HCT116 (cell line): ENCODE results near the gene SART3. TPM values are rescaled to one million over a fixed set of nuclear protein-coding genes. Genes with fewer than 3 reads are reported as not detected.

Experiments used
- ATAC-seq: fragments of 200-7000 bp; cut with Tn5 transposase; 2 replicates; pipeline ENCODE4 v1.9.1; 2020; ENCODE audit warnings: mild to moderate bottlenecking, moderate library complexity
- BruUV-seq: library from RNA; stranded (reverse); fragments of 400-500 nt; replicated peaks from 2 replicates; lab custom pipeline; 2021; lab: Mats Ljungman, UMichigan
- CTCF ChIA-PET: fragments of 300-600 bp; sonication (Branson Sonifier 250); formaldehyde crosslinking; loops from one replicate; lab custom pipeline; 2021; ENCODE audit warnings: antibody characterized with exemption; lab: Charles Lee
- POLR2A ChIA-PET: fragments of 300-600, 350-600 bp; sonication (Branson Sonifier 250); formaldehyde crosslinking; loops from one replicate; lab custom pipeline; 2021; ENCODE audit warnings: antibody characterized with exemption; lab: Charles Lee
- RAD21 ChIA-PET, 2 experiments: fragments of 300-600 bp; sonication (Branson Sonifier 250); formaldehyde crosslinking; loops; one replicate each; lab custom pipeline; 2023; ENCODE audit warnings: low total read pairs in 2 of 2; ENCODE audit not compliant: uncharacterized antibody in 2 of 2, unreplicated experiment in 2 of 2, low non-redundant PET in 1 of 2; lab: Charles Lee
- DNase-seq: peaks from one replicate; pipeline ENCODE4 v3.0.0-alpha.2; 2010; ENCODE audit warnings: low read depth, low spot score
- H2AFZ ChIP-seq: fragments of 200-600 bp; shearing (Covaris generic), sonication (generic); 2 replicates; pipeline ENCODE4 v1.6.1; 2017; ENCODE audit warnings: low read depth, mixed run types, mixed read lengths, antibody characterized with exemption, low read length; ENCODE audit not compliant: poor library complexity, severe bottlenecking
- H3K27ac ChIP-seq: 2 replicates; pipeline ENCODE4 v1.5.1; 2012; ENCODE audit warnings: low read depth, low read length
- H3K27me3 ChIP-seq: fragments of 200-600 bp; sonication (generic); 2 replicates; pipeline ENCODE4 v1.6.1; 2016; ENCODE audit warnings: mixed run types, low read length, mixed read lengths; ENCODE audit not compliant: insufficient read depth
- H3K36me3 ChIP-seq, 2 experiments: fragments of 200-500 bp in 1 of 2; fragments of 200-600 bp in 1 of 2; sonication (Bioruptor generic) in 1 of 2; sonication (generic) in 1 of 2; 2 replicates each; pipeline versions ENCODE4 v1.5.1 to v1.6.1; 2014 to 2016; ENCODE audit warnings: low read length in 2 of 2, inconsistent platforms in 1 of 2, mixed read lengths in 1 of 2, mixed run types in 1 of 2; ENCODE audit not compliant: insufficient read depth in 2 of 2, control insufficient read depth in 1 of 2
- H3K4me1 ChIP-seq, 2 experiments: fragments of 200-600 bp in 1 of 2; sonication (generic) in 1 of 2; 2 replicates each; pipeline versions ENCODE4 v1.5.1 to v1.6.1; 2012 to 2017; ENCODE audit warnings: low read length in 2 of 2, inconsistent platforms in 1 of 2, mild to moderate bottlenecking in 1 of 2, mixed read lengths in 1 of 2, mixed run types in 1 of 2, moderate library complexity in 1 of 2; ENCODE audit not compliant: insufficient read depth in 2 of 2, control insufficient read depth in 1 of 2
- H3K4me2 ChIP-seq: fragments of 200-600 bp; sonication (generic); 2 replicates; pipeline ENCODE4 v1.6.1; 2017; ENCODE audit warnings: mixed run types, low read length, mixed read lengths
- H3K4me3 ChIP-seq, 2 experiments: fragments of 200-600 bp in 1 of 2; sonication (generic) in 1 of 2; replicated peaks in 1 of 2; 2 replicates each; pipeline ENCODE4 v1.5.1; 2011 to 2016; ENCODE audit warnings: low read length in 2 of 2, control low read depth in 1 of 2, low read depth in 1 of 2, mild to moderate bottlenecking in 1 of 2, mixed read lengths in 1 of 2, mixed run types in 1 of 2
- H3K79me2 ChIP-seq: fragments of 200-600 bp; sonication (generic); 2 replicates; pipeline ENCODE4 v1.6.1; 2017; ENCODE audit warnings: mild to moderate bottlenecking, mixed run types, low read length, moderate library complexity, mixed read lengths; ENCODE audit not compliant: insufficient read depth
- H3K9ac ChIP-seq: fragments of 200-600 bp; sonication (generic); 2 replicates; pipeline ENCODE4 v1.6.1; 2016; ENCODE audit warnings: low read length, mixed read lengths
- H3K9me2 ChIP-seq: fragments of 200-600 bp; sonication (generic), shearing (Covaris generic); 2 replicates; pipeline ENCODE4 v1.6.1; 2017; ENCODE audit warnings: mixed run types, mild to moderate bottlenecking, moderate library complexity; ENCODE audit not compliant: insufficient read depth
- H3K9me3 ChIP-seq, 2 experiments: fragments of 200-500 bp in 1 of 2; fragments of 200-600 bp in 1 of 2; sonication (Bioruptor generic) in 1 of 2; sonication (generic) in 1 of 2; 2 replicates each; pipeline ENCODE4 v1.6.1; 2014 to 2017; ENCODE audit warnings: low read length in 2 of 2, mixed read lengths in 2 of 2, inconsistent platforms in 1 of 2, low read depth in 1 of 2, mild to moderate bottlenecking in 1 of 2, mixed run types in 1 of 2, moderate library complexity in 1 of 2; ENCODE audit not compliant: control insufficient read depth in 1 of 2, insufficient read depth in 1 of 2
- H4K20me1 ChIP-seq: fragments of 200-600 bp; sonication (generic), shearing (Covaris generic); 2 replicates; pipeline ENCODE4 v1.6.1; 2017; ENCODE audit warnings: mixed run types, mild to moderate bottlenecking, moderate library complexity; ENCODE audit not compliant: insufficient read depth
- CBX3 ChIP-seq: IDR thresholded peaks from 2 replicates; pipeline ENCODE4 v1.6.1; 2012; ENCODE audit warnings: low read depth
- ELF1 ChIP-seq: IDR thresholded peaks from 2 replicates; pipeline ENCODE4 v1.6.1; 2012; ENCODE audit warnings: low read depth, borderline replicate concordance
- EZH2 ChIP-seq: fragments of 200-600 bp; sonication (generic); IDR thresholded peaks from 2 replicates; pipeline ENCODE4 v1.6.1; 2017; ENCODE audit warnings: antibody characterized with exemption, mixed run types
- EZH2phosphoT487 ChIP-seq: fragments of 200-600 bp; IDR thresholded peaks from 2 replicates; pipeline ENCODE4 v1.6.1; 2018; ENCODE audit warnings: antibody characterized with exemption, borderline replicate concordance
- FOSL1 ChIP-seq: IDR thresholded peaks from 2 replicates; pipeline ENCODE4 v1.6.1; 2012; ENCODE audit warnings: low read depth
- JUND ChIP-seq: IDR thresholded peaks from 2 replicates; pipeline ENCODE4 v1.6.1; 2012
- POLR2A ChIP-seq: IDR thresholded peaks from 2 replicates; pipeline ENCODE4 v1.7.0; 2011; ENCODE audit warnings: borderline replicate concordance; ENCODE audit not compliant: insufficient read depth, insufficient read length; ENCODE audit errors: extremely low read depth
- POLR2AphosphoS5 ChIP-seq: IDR thresholded peaks from 2 replicates; pipeline ENCODE4 v1.6.1; 2011; ENCODE audit warnings: mild to moderate bottlenecking, low read depth, low read length, moderate library complexity
- RAD21 ChIP-seq: IDR thresholded peaks from 2 replicates; pipeline ENCODE4 v1.6.1; 2012; ENCODE audit warnings: low read depth, mild to moderate bottlenecking
- SIN3A ChIP-seq: IDR thresholded peaks from 2 replicates; pipeline ENCODE4 v1.6.1; 2012; ENCODE audit warnings: low read depth
- SRF ChIP-seq: IDR thresholded peaks from 2 replicates; pipeline ENCODE4 v1.6.1; 2012; ENCODE audit warnings: low read depth
- TCF7L2 ChIP-seq: IDR thresholded peaks from 2 replicates; pipeline ENCODE4 v1.7.0; 2011; ENCODE audit warnings: borderline replicate concordance, inconsistent platforms; ENCODE audit not compliant: insufficient read depth, insufficient read length; ENCODE audit errors: extremely low read depth
- YY1 ChIP-seq: IDR thresholded peaks from 2 replicates; pipeline ENCODE4 v1.6.1; 2011; ENCODE audit warnings: low read length, low read depth, moderate library complexity, mild to moderate bottlenecking; ENCODE audit not compliant: insufficient replicate concordance; ENCODE audit errors: extremely low read depth
- ZNF274 ChIP-seq: fragments of 200-500 bp; sonication (Bioruptor generic); IDR thresholded peaks from 2 replicates; pipeline ENCODE4 v1.6.1; 2014; ENCODE audit warnings: mild to moderate bottlenecking, low read depth, low read length, inconsistent platforms
- intact Hi-C: fragments of 100-400 bp; cut with micrococcal nuclease; formaldehyde crosslinking; loops from 2 replicates; pipeline ENCODE4 v1.10.0; 2022
- total RNA-seq: library from RNA; stranded (reverse); gene quantifications from one replicate; pipeline ENCODE4 v1.2.1, GENCODE V29; 2021; ENCODE audit not compliant: unreplicated experiment
- TF ChIP-seq, protein P1 (sequence below): IDR thresholded peaks from 2 replicates; pipeline ENCODE4 v1.6.1; 2012
- TF ChIP-seq, protein P2 (sequence below): IDR thresholded peaks from 2 replicates; pipeline ENCODE4 v1.6.1; 2012; ENCODE audit warnings: low read depth
- TF ChIP-seq, protein P3 (sequence below), 3 experiments: fragments of 200-600 bp in 1 of 3; sonication (generic) in 1 of 3; IDR thresholded peaks in 2 of 3; conservative IDR thresholded peaks in 1 of 3; 2 replicates each; pipeline ENCODE4 v1.5.1; 2012 to 2017; ENCODE audit warnings: low read depth in 2 of 3, low read length in 2 of 3, antibody characterized with exemption in 1 of 3, borderline replicate concordance in 1 of 3, control low read depth in 1 of 3, mild to moderate bottlenecking in 1 of 3, mixed read lengths in 1 of 3, mixed run types in 1 of 3, moderate library complexity in 1 of 3; ENCODE audit not compliant: insufficient read depth in 1 of 3
- TF ChIP-seq, protein P4 (sequence below): IDR thresholded peaks from 2 replicates; pipeline ENCODE4 v1.6.1; 2012

Gene SART3
- total RNA-seq, 1 experiment from 2014 or later = 76.1 TPM

DNA sequence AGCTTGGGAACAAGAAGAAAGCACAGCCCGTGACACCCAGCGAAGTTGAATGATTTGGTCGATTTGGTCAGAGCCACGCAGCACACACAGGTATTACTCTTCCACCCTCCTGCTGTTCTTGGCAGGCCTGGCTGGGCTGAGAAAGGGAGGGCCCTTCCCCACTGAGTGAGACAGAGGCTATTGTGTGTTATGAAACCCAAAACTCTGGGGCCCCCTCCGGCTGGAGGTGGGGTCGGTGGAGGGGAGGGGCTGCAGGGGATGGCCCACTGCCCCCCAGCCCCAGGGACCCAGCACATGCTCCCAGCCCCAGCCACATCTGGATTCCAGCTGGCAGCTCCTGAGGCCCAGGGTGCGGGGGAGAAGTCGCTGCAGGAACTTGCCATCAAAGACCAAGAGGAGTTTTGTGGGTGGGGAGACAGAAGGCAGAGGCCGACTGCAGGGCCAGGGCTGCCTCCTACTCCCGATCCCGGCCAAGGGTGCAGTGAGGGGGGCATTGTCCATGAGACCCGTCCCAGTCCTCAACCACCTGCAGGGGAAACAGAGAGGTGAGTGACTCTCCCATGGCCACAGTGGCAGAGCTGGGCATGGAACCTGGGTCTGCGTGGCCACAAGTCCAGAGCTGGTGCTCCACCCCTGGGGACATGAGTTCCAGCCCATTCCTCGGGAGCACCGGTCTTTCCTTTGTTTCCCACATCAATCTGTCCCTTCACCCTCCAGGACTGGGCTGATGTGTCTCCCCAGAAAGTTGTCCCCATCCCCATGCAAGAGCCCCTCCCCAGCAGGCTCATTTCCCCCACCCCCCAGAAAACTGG is 28.3 kb upstream of the SART3 start:
- no peak overlapping the region for H2AFZ ChIP-seq
- RAD21 ChIA-PET = no interaction called here
- H3K4me2 ChIP-seq = no peak overlapping the region
- H3K4me1 ChIP-seq = no peaks in the 10 kb centered on the region
- POLR2A ChIA-PET = no interaction called here
- no peak for TF ChIP-seq CBX3
- no peak for TF ChIP-seq EZH2phosphoT487
- TF ChIP-seq, protein P1, sequence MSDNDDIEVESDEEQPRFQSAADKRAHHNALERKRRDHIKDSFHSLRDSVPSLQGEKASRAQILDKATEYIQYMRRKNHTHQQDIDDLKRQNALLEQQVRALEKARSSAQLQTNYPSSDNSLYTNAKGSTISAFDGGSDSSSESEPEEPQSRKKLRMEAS = no peak
- no peak for TF ChIP-seq YY1
- no peak for TF ChIP-seq FOSL1
- TF ChIP-seq, protein P2, sequence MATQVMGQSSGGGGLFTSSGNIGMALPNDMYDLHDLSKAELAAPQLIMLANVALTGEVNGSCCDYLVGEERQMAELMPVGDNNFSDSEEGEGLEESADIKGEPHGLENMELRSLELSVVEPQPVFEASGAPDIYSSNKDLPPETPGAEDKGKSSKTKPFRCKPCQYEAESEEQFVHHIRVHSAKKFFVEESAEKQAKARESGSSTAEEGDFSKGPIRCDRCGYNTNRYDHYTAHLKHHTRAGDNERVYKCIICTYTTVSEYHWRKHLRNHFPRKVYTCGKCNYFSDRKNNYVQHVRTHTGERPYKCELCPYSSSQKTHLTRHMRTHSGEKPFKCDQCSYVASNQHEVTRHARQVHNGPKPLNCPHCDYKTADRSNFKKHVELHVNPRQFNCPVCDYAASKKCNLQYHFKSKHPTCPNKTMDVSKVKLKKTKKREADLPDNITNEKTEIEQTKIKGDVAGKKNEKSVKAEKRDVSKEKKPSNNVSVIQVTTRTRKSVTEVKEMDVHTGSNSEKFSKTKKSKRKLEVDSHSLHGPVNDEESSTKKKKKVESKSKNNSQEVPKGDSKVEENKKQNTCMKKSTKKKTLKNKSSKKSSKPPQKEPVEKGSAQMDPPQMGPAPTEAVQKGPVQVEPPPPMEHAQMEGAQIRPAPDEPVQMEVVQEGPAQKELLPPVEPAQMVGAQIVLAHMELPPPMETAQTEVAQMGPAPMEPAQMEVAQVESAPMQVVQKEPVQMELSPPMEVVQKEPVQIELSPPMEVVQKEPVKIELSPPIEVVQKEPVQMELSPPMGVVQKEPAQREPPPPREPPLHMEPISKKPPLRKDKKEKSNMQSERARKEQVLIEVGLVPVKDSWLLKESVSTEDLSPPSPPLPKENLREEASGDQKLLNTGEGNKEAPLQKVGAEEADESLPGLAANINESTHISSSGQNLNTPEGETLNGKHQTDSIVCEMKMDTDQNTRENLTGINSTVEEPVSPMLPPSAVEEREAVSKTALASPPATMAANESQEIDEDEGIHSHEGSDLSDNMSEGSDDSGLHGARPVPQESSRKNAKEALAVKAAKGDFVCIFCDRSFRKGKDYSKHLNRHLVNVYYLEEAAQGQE = no peak
- TF ChIP-seq, protein P3, sequence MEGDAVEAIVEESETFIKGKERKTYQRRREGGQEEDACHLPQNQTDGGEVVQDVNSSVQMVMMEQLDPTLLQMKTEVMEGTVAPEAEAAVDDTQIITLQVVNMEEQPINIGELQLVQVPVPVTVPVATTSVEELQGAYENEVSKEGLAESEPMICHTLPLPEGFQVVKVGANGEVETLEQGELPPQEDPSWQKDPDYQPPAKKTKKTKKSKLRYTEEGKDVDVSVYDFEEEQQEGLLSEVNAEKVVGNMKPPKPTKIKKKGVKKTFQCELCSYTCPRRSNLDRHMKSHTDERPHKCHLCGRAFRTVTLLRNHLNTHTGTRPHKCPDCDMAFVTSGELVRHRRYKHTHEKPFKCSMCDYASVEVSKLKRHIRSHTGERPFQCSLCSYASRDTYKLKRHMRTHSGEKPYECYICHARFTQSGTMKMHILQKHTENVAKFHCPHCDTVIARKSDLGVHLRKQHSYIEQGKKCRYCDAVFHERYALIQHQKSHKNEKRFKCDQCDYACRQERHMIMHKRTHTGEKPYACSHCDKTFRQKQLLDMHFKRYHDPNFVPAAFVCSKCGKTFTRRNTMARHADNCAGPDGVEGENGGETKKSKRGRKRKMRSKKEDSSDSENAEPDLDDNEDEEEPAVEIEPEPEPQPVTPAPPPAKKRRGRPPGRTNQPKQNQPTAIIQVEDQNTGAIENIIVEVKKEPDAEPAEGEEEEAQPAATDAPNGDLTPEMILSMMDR (IDR thresholded peaks at IDR 0.05 in 2 of 3, conservative IDR thresholded peaks at IDR 0.05 in 1 of 3; ENCODE audit: borderline replicate concordance in 1 of 3, insufficient read depth in 1 of 3, low read depth in 2 of 3, low read length in 2 of 3) = no peak
- TF ChIP-seq SIN3A = no peak
- TF ChIP-seq ELF1 = no peak
- TF ChIP-seq EZH2 = no peak
- TF ChIP-seq TCF7L2 = no peak
- TF ChIP-seq, protein P4, sequence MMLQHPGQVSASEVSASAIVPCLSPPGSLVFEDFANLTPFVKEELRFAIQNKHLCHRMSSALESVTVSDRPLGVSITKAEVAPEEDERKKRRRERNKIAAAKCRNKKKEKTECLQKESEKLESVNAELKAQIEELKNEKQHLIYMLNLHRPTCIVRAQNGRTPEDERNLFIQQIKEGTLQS = no peak
- no peak for TF ChIP-seq RAD21
- no peak for TF ChIP-seq POLR2A
- no peak for TF ChIP-seq SRF
- no peak for TF ChIP-seq JUND
- no peak for TF ChIP-seq POLR2AphosphoS5
- no peak for TF ChIP-seq ZNF274
- TF ChIP-seq, all 23 proteins: peak for 0
- CTCF ChIA-PET = no interaction called here
- Histone ChIP-seq H3K9me2 (no peaks in the 10 kb centered on the region), H3K9me3 (no peaks in the 10 kb centered on the region), H3K9ac (no peak overlapping the region), H3K27ac (no peak overlapping the region), H3K36me3 (no peaks in the 10 kb centered on the region), H3K4me3 (no peak overlapping the region), H3K27me3 (no peaks in the 10 kb centered on the region), H3K79me2 (no peaks in the 10 kb centered on the region), H4K20me1 (no peaks in the 10 kb centered on the region)
- BruUV-seq = no TSS peak
- ATAC-seq = peak; percentile 25; the same call in 1 of the 2 replicates
- DNase-seq = no peak
- intact Hi-C loops = no loop called here
